Chondrocyte (in vitro differentiated cells): ENCODE measurements around the gene EIPR1. TPM values are rescaled to one million over a fixed set of nuclear protein-coding genes. Genes with fewer than 3 reads are reported as not detected.

Source experiments
- DNase-seq: peaks from one replicate; pipeline ENCODE4 v3.0.0; 2021; ENCODE audit warnings: mixed read lengths, low spot score
- H3K27ac Mint-ChIP-seq: one replicate; pipeline ENCODE4 v1.8.0; 2021; ENCODE audit warnings: mild to moderate bottlenecking, moderate library complexity, mixed read lengths; ENCODE audit not compliant: unreplicated experiment
- H3K27me3 Mint-ChIP-seq: 2 replicates; pipeline ENCODE4 v1.8.0; 2021; ENCODE audit warnings: low read depth, mixed read lengths
- H3K36me3 Mint-ChIP-seq: 2 replicates; pipeline ENCODE4 v1.8.0; 2021; ENCODE audit warnings: low read depth, mixed read lengths
- H3K4me1 Mint-ChIP-seq: 2 replicates; pipeline ENCODE4 v1.8.0; 2021; ENCODE audit warnings: low read depth, mild to moderate bottlenecking, mixed read lengths
- H3K4me3 Mint-ChIP-seq: one replicate; pipeline ENCODE4 v1.8.0; 2021; ENCODE audit warnings: mild to moderate bottlenecking, moderate library complexity, mixed read lengths; ENCODE audit not compliant: unreplicated experiment
- H3K9me3 Mint-ChIP-seq: 2 replicates; pipeline ENCODE4 v1.8.0; 2021; ENCODE audit warnings: low read depth, mixed read lengths
- CTCF ChIP-seq: fragments of 200-600 bp; sonication (generic); IDR thresholded peaks from 2 replicates; pipeline ENCODE4 v1.5.0; 2021; ENCODE audit warnings: antibody characterized with exemption, mild to moderate bottlenecking, moderate library complexity
- total RNA-seq: library from RNA; stranded (reverse); gene quantifications from 3 replicates; pipeline ENCODE4 v1.2.1, GENCODE V29; 2021

EIPR1 gene
- total RNA-seq, 1 donor from 2014 or later = 18.2 TPM

GRCh38 chr2:3151153-3151918, 226.3 kb downstream of the EIPR1 start:
- H3K27ac Mint-ChIP-seq = no peak overlapping the region
- TF ChIP-seq CTCF = no peak
- no peaks in the 10 kb centered on the region for H3K9me3 Mint-ChIP-seq
- peaks cover 5% of the 10 kb centered on the region for H3K4me1 Mint-ChIP-seq
- H3K36me3 Mint-ChIP-seq = peaks cover 7% of the 10 kb centered on the region
- H3K4me3 Mint-ChIP-seq = no peak overlapping the region
- DNase-seq = no peak
- no peaks in the 10 kb centered on the region for H3K27me3 Mint-ChIP-seq

GRCh38 chr2:3149441-3150217, 228.0 kb downstream of the EIPR1 start:
- peaks cover 5% of the 10 kb centered on the region for H3K36me3 Mint-ChIP-seq
- no peak overlapping the region for H3K4me3 Mint-ChIP-seq
- H3K4me1 Mint-ChIP-seq = peaks cover 5% of the 10 kb centered on the region
- no peaks in the 10 kb centered on the region for H3K27me3 Mint-ChIP-seq
- H3K27ac Mint-ChIP-seq = no peak overlapping the region
- no peak for DNase-seq
- no peaks in the 10 kb centered on the region for H3K9me3 Mint-ChIP-seq
- no peak for TF ChIP-seq CTCF

GRCh38 chr2:3148716-3149115, 228.9 kb downstream of the EIPR1 start:
- Mint-ChIP-seq H3K27ac (no peak overlapping the region), H3K4me1 (peaks cover 5% of the 10 kb centered on the region), H3K4me3 (no peak overlapping the region), H3K9me3 (no peaks in the 10 kb centered on the region), H3K36me3 (peaks cover 5% of the 10 kb centered on the region), H3K27me3 (no peaks in the 10 kb centered on the region)
- no peak for TF ChIP-seq CTCF
- DNase-seq = no peak

- H3K9me3 Mint-ChIP-seq = no peaks in the 10 kb centered on the region
- no peaks in the 10 kb centered on the region for H3K27me3 Mint-ChIP-seq
- H3K36me3 Mint-ChIP-seq = peaks cover 5% of the 10 kb centered on the region
- no peak overlapping the region for H3K27ac Mint-ChIP-seq
- TF ChIP-seq CTCF = no peak
- no peak overlapping the region for H3K4me3 Mint-ChIP-seq
- peaks cover 5% of the 10 kb centered on the region for H3K4me1 Mint-ChIP-seq
- DNase-seq = no peak
These were observed 229.7 kb downstream of the EIPR1 start for GRCh38 chr2:3147651-3148530.
